HepG2 (cell line): ENCODE measurements around the gene NUDT22. TPM values are rescaled to one million over a fixed set of nuclear protein-coding genes. Genes with fewer than 3 reads are reported as not detected.

Experiments used
- BHLHE40 ChIP-seq: IDR thresholded peaks from 2 replicates; pipeline ENCODE4 v1.6.1; 2011; ENCODE audit warnings: low read length, improper control_type of control experiment
- DMAP1 ChIP-seq: IDR thresholded peaks from 2 replicates; pipeline ENCODE4 v1.6.1; 2016
- ELF4 ChIP-seq: sonication (generic); formaldehyde crosslinking; IDR thresholded peaks from 2 replicates; pipeline ENCODE4 v1.5.0; 2020; ENCODE audit warnings: missing genetic modification reagents, mild to moderate bottlenecking, moderate library complexity, borderline replicate concordance
- FOXJ3 ChIP-seq: sonication (generic); formaldehyde crosslinking; IDR thresholded peaks from 2 replicates; pipeline ENCODE4 v1.4.0; 2020; ENCODE audit warnings: missing genetic modification reagents, mild to moderate bottlenecking, borderline replicate concordance
- GPN1 ChIP-seq: sonication (generic); formaldehyde crosslinking; IDR thresholded peaks from 2 replicates; pipeline ENCODE4 v1.5.1; 2020; ENCODE audit warnings: missing genetic modification reagents, borderline replicate concordance
- HMG20A ChIP-seq: IDR thresholded peaks from 2 replicates; pipeline ENCODE4 v1.6.1; 2016; ENCODE audit warnings: borderline replicate concordance
- MED8 ChIP-seq: sonication (generic); formaldehyde crosslinking; IDR thresholded peaks from 2 replicates; pipeline ENCODE4 v1.8.1; 2023; ENCODE audit warnings: mild to moderate bottlenecking, missing genetic modification reagents; ENCODE audit not compliant: insufficient replicate concordance
- NAIF1 ChIP-seq: sonication (generic); formaldehyde crosslinking; IDR thresholded peaks from 2 replicates; pipeline ENCODE4 v1.5.0; 2020; ENCODE audit warnings: mild to moderate bottlenecking, missing genetic modification reagents, borderline replicate concordance
- SKI ChIP-seq: fragments of 450-650 bp; IDR thresholded peaks from one replicate; pipeline ENCODE4 v1.6.1; 2018; ENCODE audit warnings: mild to moderate bottlenecking; ENCODE audit not compliant: partially characterized antibody
- SP1 ChIP-seq, 2 experiments: fragments of 450-650 bp in 1 of 2; sonication (generic) in 1 of 2; formaldehyde crosslinking in 1 of 2; IDR thresholded peaks; 2 replicates each; pipeline versions ENCODE4 v1.4.0 to v1.6.1; 2016 to 2020; ENCODE audit warnings: missing genetic modification reagents in 1 of 2
- TSC22D2 ChIP-seq: sonication (generic); formaldehyde crosslinking; IDR thresholded peaks from 2 replicates; pipeline ENCODE4 v1.5.1; 2020; ENCODE audit warnings: missing genetic modification reagents, mild to moderate bottlenecking, borderline replicate concordance
- XRCC5 ChIP-seq: fragments of 200-400 bp; formaldehyde crosslinking; optimal IDR thresholded peaks from 2 replicates; pipeline ENCODE3; 2017; ENCODE audit warnings: mild to moderate bottlenecking, low read length
- ZBTB7A ChIP-seq: sonication (generic); formaldehyde crosslinking; IDR thresholded peaks from 2 replicates; pipeline ENCODE4 v1.8.0; 2022; ENCODE audit warnings: mild to moderate bottlenecking, missing genetic modification reagents
- ZFP90 ChIP-seq: sonication (generic); formaldehyde crosslinking; IDR thresholded peaks from 2 replicates; pipeline ENCODE4 v1.8.0; 2022; ENCODE audit warnings: missing genetic modification reagents, mild to moderate bottlenecking, inconsistent platforms, borderline replicate concordance
- ZNF101 ChIP-seq: sonication (generic); formaldehyde crosslinking; IDR thresholded peaks from 2 replicates; pipeline ENCODE4 v1.4.0; 2020; ENCODE audit warnings: mild to moderate bottlenecking, low read depth, missing genetic modification reagents, borderline replicate concordance
- ZNF543 ChIP-seq: sonication (generic); formaldehyde crosslinking; IDR thresholded peaks from 2 replicates; pipeline ENCODE4 v1.4.0; 2020; ENCODE audit warnings: mild to moderate bottlenecking, missing genetic modification reagents
- ZNF546 ChIP-seq: sonication (generic); formaldehyde crosslinking; conservative IDR thresholded peaks from 2 replicates; pipeline ENCODE4 v1.8.1; 2023; ENCODE audit warnings: mild to moderate bottlenecking, missing genetic modification reagents
- ZNF674 ChIP-seq: sonication (generic); formaldehyde crosslinking; IDR thresholded peaks from 2 replicates; pipeline ENCODE4 v1.5.0; 2020; ENCODE audit warnings: low read depth, mild to moderate bottlenecking, missing genetic modification reagents
- ZNF792 ChIP-seq: IDR thresholded peaks from 2 replicates; pipeline ENCODE4 v1.6.1; 2016
- polyA plus RNA-seq, 8 experiments: library from polyadenylated mRNA; depleted of rRNA in 3 of 8; stranded (reverse) in 7 of 8; unstranded in 1 of 8; fragments of >200 nt; fragmentation: Illumina TruSeq in 4 of 8; extraction: Trizol in 4 of 8; gene quantifications; 2 replicates each; pipeline versions ENCODE4 v1.2.1 to v1.2.3, GENCODE V29; 2011 to 2016; ENCODE audit warnings: low read depth in 4 of 8, missing spikeins in 1 of 8, mixed read lengths in 1 of 8; ENCODE audit not compliant: insufficient read depth in 1 of 8
- total RNA-seq, 5 experiments: library from RNA; depleted of rRNA; stranded (reverse); fragments of >200 nt; fragmentation: Illumina TruSeq; extraction: Trizol; gene quantifications; 2 replicates each; pipeline ENCODE4 v1.2.3, GENCODE V29; 2016; ENCODE audit warnings: low read depth in 1 of 5
- TF ChIP-seq, protein P1 (sequence below): sonication (generic); formaldehyde crosslinking; IDR thresholded peaks from 2 replicates; pipeline ENCODE4 v1.8.1; 2023; ENCODE audit warnings: mild to moderate bottlenecking, missing genetic modification reagents, borderline replicate concordance
- TF ChIP-seq, protein P2 (sequence below): sonication (generic); formaldehyde crosslinking; IDR thresholded peaks from 2 replicates; pipeline ENCODE4 v1.4.0; 2020; ENCODE audit warnings: missing genetic modification reagents
- TF ChIP-seq, protein P3 (sequence below): sonication (generic); formaldehyde crosslinking; IDR thresholded peaks from 2 replicates; pipeline ENCODE4 v1.8.0; 2022; ENCODE audit warnings: low read depth, missing genetic modification reagents
- TF ChIP-seq, protein P4 (sequence below): sonication (generic); formaldehyde crosslinking; IDR thresholded peaks from 2 replicates; pipeline ENCODE4 v1.9.0; 2021; ENCODE audit warnings: missing genetic modification reagents, mild to moderate bottlenecking, borderline replicate concordance

NUDT22 gene
- total and polyA plus RNA-seq, 2 of the 13 experiments (the other 11 are each of a cell fraction or from before 2014, with no cell fraction given), result 33.5 to 39.8 TPM

DNA sequence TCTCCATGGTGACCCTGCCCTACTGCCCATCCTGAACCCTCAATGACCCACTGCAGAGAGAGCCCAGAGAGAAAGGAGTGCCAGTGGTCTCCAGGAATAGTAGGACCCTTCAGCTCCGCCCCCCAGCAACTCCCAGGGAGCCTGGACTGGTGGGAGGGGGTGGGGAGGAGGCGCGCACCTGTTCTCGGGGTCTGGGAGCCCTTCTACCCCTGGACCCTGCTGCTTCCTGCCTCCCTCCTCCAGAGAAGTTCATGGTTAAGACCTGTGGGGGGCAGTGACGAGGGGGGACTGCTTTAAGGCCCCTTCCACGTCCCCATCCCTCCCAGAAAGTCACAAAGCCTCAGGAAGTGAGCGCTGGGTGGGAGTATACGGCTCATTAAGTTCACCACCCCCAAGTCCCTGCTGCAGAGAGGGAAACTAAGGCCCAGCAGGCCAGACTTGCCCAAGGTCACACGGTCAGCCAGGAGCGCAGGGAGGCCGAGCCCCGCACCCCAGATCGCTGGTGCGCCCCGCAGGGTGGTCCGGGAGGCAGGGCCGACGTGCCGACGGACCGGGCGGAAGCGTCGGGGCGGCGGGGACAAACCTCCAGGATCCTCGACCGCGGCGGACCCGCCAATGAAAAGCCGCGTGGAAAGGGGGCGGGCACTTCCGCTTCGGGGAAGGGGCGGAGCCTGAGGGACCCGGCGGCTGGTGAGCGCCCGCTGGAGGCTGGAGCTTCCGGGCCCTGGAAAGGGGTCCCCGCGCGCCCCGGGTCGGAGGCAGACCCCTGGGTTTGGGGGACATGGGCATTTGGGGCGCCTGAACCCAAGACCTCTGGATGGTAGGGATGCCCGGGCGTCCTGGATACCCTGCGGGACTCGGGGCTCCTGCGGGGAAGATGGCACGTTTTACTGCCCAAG, at the start of gene NUDT22, which contains the start of gene TRPT1 (continued):
- TF ChIP-seq, protein P1, sequence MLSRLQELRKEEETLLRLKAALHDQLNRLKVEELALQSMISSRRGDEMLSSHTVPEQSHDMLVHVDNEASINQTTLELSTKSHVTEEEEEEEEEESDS (CRISPR knock-in tag), result no peak
- TF ChIP-seq ZFP90 (CRISPR knock-in tag) (peak; percentile 77; the same call in 1 of the 2 replicates), SP1 (IDR thresholded peaks at IDR 0.05) (no peak), SP1 (CRISPR knock-in tag; IDR thresholded peaks at IDR 0.05) (peak; percentile 86), ELF4 (CRISPR knock-in tag) (peak; percentile 64), ZBTB7A (CRISPR knock-in tag) (peak; percentile 78; the same call in 1 of the 2 replicates), ZNF543 (CRISPR knock-in tag) (no peak; the same call in none of the 2 replicates), SKI (peak; percentile 19), BHLHE40 (no peak), ZNF674 (no peak; the same call in 1 of the 2 replicates), NAIF1 (CRISPR knock-in tag) (peak; percentile 89), FOXJ3 (CRISPR knock-in tag) (no peak), ZNF101 (CRISPR knock-in tag) (no peak), TSC22D2 (CRISPR knock-in tag) (0 out of 2 replicates have a peak, but pooled peaks have one; percentile 56), DMAP1 (CRISPR knock-in tag) (peak; percentile 32; the same call in 1 of the 2 replicates), ZNF792 (CRISPR knock-in tag) (no peak), XRCC5 (peak; percentile 10), MED8 (CRISPR knock-in tag) (peak; percentile 77), GPN1 (CRISPR knock-in tag) (no peak), ZNF546 (CRISPR knock-in tag) (no peak), HMG20A (CRISPR knock-in tag) (no peak)
- TF ChIP-seq, protein P2, sequence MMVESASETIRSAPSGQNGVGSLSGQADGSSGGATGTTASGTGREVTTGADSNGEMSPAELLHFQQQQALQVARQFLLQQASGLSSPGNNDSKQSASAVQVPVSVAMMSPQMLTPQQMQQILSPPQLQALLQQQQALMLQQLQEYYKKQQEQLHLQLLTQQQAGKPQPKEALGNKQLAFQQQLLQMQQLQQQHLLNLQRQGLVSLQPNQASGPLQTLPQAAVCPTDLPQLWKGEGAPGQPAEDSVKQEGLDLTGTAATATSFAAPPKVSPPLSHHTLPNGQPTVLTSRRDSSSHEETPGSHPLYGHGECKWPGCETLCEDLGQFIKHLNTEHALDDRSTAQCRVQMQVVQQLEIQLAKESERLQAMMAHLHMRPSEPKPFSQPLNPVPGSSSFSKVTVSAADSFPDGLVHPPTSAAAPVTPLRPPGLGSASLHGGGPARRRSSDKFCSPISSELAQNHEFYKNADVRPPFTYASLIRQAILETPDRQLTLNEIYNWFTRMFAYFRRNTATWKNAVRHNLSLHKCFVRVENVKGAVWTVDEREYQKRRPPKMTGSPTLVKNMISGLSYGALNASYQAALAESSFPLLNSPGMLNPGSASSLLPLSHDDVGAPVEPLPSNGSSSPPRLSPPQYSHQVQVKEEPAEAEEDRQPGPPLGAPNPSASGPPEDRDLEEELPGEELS (CRISPR knock-in tag), result peak; percentile 32; the same call in 1 of the 2 replicates
- TF ChIP-seq, protein P3, sequence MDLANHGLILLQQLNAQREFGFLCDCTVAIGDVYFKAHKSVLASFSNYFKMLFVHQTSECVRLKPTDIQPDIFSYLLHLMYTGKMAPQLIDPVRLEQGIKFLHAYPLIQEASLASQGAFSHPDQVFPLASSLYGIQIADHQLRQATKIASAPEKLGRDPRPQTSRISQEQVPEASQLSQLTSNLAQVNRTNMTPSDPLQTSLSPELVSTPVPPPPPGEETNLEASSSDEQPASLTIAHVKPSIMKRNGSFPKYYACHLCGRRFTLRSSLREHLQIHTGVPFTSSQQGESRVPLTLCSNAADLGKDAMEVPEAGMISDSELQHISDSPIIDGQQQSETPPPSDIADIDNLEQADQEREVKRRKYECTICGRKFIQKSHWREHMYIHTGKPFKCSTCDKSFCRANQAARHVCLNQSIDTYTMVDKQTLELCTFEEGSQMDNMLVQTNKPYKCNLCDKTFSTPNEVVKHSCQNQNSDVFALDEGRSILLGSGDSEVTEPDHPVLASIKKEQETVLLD, result peak; percentile 53; the same call in 1 of the 2 replicates
- TF ChIP-seq, protein P4, sequence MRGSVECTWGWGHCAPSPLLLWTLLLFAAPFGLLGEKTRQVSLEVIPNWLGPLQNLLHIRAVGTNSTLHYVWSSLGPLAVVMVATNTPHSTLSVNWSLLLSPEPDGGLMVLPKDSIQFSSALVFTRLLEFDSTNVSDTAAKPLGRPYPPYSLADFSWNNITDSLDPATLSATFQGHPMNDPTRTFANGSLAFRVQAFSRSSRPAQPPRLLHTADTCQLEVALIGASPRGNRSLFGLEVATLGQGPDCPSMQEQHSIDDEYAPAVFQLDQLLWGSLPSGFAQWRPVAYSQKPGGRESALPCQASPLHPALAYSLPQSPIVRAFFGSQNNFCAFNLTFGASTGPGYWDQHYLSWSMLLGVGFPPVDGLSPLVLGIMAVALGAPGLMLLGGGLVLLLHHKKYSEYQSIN (CRISPR knock-in tag), result no peak
